Measurements from ENCODE around the gene HNRNPUL1.

DNA sequence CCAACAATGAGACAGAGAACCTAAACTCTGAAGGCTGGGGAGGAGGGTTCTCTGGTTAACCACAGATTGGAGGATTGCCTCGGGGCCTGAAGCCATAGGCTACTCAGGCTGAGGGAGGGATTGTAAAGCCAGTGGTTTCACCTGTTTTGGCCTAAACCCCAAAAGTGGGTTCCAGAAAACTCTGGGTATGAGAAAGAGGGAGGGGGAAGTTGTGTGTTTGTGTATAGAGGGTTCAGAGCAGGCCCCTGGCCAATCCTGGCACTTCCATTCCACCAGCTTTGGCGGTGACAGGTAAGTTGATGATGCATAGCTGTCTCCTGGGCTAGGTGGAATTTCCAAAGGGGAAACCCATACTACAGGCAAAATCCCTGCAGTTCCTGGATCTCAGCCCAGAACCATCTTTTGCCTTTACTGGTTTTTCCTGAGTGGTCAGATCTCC is 32.3 kb downstream of the HNRNPUL1 start:
- TF ChIP-seq, protein P1, sequence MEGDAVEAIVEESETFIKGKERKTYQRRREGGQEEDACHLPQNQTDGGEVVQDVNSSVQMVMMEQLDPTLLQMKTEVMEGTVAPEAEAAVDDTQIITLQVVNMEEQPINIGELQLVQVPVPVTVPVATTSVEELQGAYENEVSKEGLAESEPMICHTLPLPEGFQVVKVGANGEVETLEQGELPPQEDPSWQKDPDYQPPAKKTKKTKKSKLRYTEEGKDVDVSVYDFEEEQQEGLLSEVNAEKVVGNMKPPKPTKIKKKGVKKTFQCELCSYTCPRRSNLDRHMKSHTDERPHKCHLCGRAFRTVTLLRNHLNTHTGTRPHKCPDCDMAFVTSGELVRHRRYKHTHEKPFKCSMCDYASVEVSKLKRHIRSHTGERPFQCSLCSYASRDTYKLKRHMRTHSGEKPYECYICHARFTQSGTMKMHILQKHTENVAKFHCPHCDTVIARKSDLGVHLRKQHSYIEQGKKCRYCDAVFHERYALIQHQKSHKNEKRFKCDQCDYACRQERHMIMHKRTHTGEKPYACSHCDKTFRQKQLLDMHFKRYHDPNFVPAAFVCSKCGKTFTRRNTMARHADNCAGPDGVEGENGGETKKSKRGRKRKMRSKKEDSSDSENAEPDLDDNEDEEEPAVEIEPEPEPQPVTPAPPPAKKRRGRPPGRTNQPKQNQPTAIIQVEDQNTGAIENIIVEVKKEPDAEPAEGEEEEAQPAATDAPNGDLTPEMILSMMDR (conservative IDR thresholded peaks at IDR 0.05): no peak
- TF ChIP-seq EZH2 (IDR thresholded peaks at IDR 0.05; ENCODE audit: low read depth): no peak
